ENCODE data around the gene CRYL1.

The CRYL1 gene

DNA sequence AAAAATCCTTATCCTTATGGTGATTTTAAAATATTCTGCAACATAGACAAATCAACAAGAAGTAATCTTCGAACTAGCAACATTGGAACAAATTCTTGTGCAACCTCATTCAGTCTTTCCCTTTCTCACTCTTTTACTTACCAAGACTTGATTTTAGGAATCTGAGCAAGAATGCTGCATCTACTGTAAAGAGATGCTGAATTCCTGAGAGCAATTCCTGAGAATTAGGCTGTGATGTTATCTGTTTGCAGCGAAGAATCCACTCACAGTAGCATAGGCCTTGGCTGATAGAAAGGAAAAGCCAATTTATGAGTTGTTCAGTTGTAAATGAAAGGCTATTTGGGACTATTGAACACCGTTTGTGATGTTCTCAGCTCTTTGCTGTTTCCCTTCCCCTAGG lies 144.3 kb downstream of the CRYL1 start:
- TF ChIP-seq, protein P1, sequence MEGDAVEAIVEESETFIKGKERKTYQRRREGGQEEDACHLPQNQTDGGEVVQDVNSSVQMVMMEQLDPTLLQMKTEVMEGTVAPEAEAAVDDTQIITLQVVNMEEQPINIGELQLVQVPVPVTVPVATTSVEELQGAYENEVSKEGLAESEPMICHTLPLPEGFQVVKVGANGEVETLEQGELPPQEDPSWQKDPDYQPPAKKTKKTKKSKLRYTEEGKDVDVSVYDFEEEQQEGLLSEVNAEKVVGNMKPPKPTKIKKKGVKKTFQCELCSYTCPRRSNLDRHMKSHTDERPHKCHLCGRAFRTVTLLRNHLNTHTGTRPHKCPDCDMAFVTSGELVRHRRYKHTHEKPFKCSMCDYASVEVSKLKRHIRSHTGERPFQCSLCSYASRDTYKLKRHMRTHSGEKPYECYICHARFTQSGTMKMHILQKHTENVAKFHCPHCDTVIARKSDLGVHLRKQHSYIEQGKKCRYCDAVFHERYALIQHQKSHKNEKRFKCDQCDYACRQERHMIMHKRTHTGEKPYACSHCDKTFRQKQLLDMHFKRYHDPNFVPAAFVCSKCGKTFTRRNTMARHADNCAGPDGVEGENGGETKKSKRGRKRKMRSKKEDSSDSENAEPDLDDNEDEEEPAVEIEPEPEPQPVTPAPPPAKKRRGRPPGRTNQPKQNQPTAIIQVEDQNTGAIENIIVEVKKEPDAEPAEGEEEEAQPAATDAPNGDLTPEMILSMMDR (IDR thresholded peaks at IDR 0.05), result no peak
- Histone ChIP-seq H3K4me1 (ENCODE audit: control insufficient read depth in 1 of 2, insufficient read depth in 1 of 2, low read depth in 1 of 2, low read length in 1 of 2) (no peaks in the 10 kb centered on the region), H3K27ac (no peak overlapping the region), H3K9me3 (no peaks in the 10 kb centered on the region), H3K36me3 (no peaks in the 10 kb centered on the region), H3K4me3 (ENCODE audit: low read depth in 1 of 2, low read length in 1 of 2) (no peak overlapping the region), H3K27me3 (no peaks in the 10 kb centered on the region)

DNA sequence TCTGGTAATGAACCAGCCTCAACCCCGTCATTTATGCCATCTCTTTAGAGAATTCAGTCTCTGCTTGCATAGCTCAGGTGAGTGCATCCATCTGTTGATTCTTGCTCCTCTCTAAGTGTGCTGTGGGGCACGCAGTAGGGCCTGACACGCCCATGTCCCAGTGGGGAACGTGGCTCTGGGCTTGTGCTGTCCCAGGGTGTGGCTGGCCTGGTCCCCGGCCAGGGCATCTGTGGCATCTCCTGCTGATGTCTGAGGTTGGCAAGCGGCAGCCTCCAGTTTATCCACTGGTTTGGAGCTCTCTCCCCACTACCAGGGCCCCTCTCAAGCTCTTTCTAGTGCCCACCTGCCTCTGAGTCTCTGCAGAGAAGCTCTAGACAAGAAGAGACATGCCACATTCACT lies 146.9 kb downstream of the CRYL1 start:
- TF ChIP-seq, protein P1 (IDR thresholded peaks at IDR 0.05), result no peak
- H3K27me3 ChIP-seq, result no peaks in the 10 kb centered on the region

DNA sequence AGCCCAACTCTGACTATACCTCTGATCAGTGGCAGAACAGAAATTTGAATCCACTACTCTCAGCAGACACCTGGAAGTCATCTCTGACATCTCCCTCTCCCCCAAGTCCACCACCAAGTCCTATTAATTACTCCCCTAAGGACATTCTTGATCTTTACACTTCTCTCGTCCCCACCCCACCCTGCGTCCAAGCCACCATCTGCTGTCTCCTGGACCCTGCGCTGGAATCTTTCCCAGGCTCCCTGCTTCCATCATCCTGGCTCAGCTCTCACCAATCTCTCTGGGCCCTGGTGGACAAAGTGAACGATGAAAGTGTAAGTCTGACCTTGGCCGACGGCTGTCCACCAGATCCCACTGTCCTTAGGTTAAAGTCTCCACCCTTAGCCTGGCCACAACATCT lies 147.9 kb downstream of the CRYL1 start:
- no peak overlapping the region for H3K27ac ChIP-seq
- peaks cover 2% of the 10 kb centered on the region for H3K27me3 ChIP-seq
- H3K9me3 ChIP-seq, result no peaks in the 10 kb centered on the region
- no peak overlapping the region for H3K4me3 ChIP-seq (ENCODE audit: low read depth in 1 of 2, low read length in 1 of 2)
- H3K4me1 ChIP-seq (ENCODE audit: control insufficient read depth in 1 of 2, insufficient read depth in 1 of 2, low read depth in 1 of 2, low read length in 1 of 2), result no peaks in the 10 kb centered on the region
- TF ChIP-seq, protein P1 (IDR thresholded peaks at IDR 0.05), result no peak
- no peaks in the 10 kb centered on the region for H3K36me3 ChIP-seq

More for the DNA sequence above, 146.9 kb downstream of the CRYL1 start:
- no peak overlapping the region for H3K27ac ChIP-seq
- H3K9me3 ChIP-seq, result no peaks in the 10 kb centered on the region
- H3K36me3 ChIP-seq, result no peaks in the 10 kb centered on the region
- H3K4me1 ChIP-seq (ENCODE audit: control insufficient read depth in 1 of 2, insufficient read depth in 1 of 2, low read depth in 1 of 2, low read length in 1 of 2), result no peaks in the 10 kb centered on the region
- H3K4me3 ChIP-seq (ENCODE audit: low read depth in 1 of 2, low read length in 1 of 2), result no peak overlapping the region

DNA sequence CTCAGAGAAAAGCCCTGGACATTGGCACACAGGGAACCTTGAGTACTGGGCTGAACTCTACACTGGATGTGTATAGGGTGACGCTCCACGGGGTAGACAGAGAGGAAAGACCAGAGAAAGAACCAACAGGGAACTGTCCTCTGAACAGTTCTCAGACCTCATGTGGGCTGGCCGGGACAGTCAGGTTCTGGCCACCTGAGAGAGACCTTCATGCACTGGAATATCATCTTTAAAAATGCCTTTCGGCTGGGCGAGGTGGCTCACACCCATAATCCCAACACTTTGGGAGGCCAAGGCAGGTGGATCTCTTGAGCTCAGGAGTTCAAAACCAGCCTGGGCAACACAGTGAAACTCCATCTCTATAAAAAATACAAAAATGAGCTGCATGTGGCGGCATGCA lies 149.8 kb downstream of the CRYL1 start:
- TF ChIP-seq, protein P1 (IDR thresholded peaks at IDR 0.05), result no peak

DNA sequence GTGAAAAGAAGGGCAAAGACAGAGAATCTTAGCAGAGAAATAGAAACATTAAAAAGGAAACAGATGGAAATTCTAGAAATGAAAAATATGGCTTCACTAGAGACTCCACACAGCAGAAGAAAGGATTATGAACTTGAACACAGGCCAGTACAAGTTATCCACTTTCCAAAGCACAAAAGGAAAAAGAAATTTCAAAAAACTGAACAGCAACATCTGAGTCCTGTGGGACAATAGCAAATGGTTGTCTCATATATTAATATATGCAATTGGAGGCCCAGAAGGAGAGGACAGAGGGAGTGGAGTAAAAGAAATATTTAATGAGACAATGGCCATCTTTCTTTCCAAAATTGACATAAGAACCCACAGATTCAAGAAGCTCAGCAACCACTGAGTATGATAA lies 151.8 kb downstream of the CRYL1 start:
- H3K27ac ChIP-seq, result no peak overlapping the region
- H3K4me3 ChIP-seq (ENCODE audit: low read depth in 1 of 2, low read length in 1 of 2), result no peak overlapping the region
- TF ChIP-seq, protein P1 (IDR thresholded peaks at IDR 0.05), result no peak
- H3K36me3 ChIP-seq, result no peaks in the 10 kb centered on the region
- no peaks in the 10 kb centered on the region for H3K9me3 ChIP-seq
- no peaks in the 10 kb centered on the region for H3K4me1 ChIP-seq (ENCODE audit: control insufficient read depth in 1 of 2, insufficient read depth in 1 of 2, low read depth in 1 of 2, low read length in 1 of 2)
- peaks cover 29% of the 10 kb centered on the region for H3K27me3 ChIP-seq

More for the DNA sequence above, 149.8 kb downstream of the CRYL1 start:
- Histone ChIP-seq H3K4me3 (ENCODE audit: low read depth in 1 of 2, low read length in 1 of 2) (no peak overlapping the region), H3K9me3 (no peaks in the 10 kb centered on the region), H3K27me3 (peaks cover 11% of the 10 kb centered on the region), H3K4me1 (ENCODE audit: control insufficient read depth in 1 of 2, insufficient read depth in 1 of 2, low read depth in 1 of 2, low read length in 1 of 2) (no peaks in the 10 kb centered on the region), H3K36me3 (no peaks in the 10 kb centered on the region), H3K27ac (no peak overlapping the region)

DNA sequence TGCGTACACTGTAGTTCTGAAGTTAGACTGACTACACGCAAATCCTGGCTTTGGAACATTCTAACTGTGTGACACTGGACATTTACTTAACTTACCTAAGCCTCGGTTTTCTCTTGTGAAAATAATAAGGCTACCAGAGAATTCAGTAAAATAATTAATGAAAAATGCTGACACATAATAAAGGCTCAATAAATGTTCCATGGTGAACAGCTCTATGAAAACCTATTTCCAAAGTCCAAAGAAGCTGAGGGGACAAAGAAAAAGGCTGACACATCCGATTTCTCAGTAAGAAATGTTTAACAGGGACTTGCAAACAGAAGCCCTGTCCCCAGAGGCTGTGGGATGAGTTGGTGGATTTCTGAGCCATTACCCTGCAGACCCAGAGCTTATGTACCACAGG lies 153.8 kb downstream of the CRYL1 start:
- Histone ChIP-seq H3K9me3 (no peaks in the 10 kb centered on the region), H3K4me1 (ENCODE audit: control insufficient read depth in 1 of 2, insufficient read depth in 1 of 2, low read depth in 1 of 2, low read length in 1 of 2) (no peaks in the 10 kb centered on the region), H3K4me3 (ENCODE audit: low read depth in 1 of 2, low read length in 1 of 2) (no peak overlapping the region), H3K36me3 (no peaks in the 10 kb centered on the region), H3K27ac (no peak overlapping the region), H3K27me3 (peaks cover 29% of the 10 kb centered on the region)
- TF ChIP-seq, protein P1 (IDR thresholded peaks at IDR 0.05), result no peak

All from neutrophil (primary cell).